GM12873 (cell line): ENCODE data around the gene INSC.

Experiments
- CTCF ChIP-seq: IDR thresholded peaks from 2 replicates; pipeline ENCODE4 v1.5.1; 2012; ENCODE audit warnings: low read depth, mild to moderate bottlenecking, moderate library complexity, low read length, control low read depth; ENCODE audit not compliant: insufficient read depth; ENCODE audit errors: missing control alignments

INSC gene

GRCh38 chr11:15141381-15141780 is 26.7 kb downstream of the INSC start:
- TF ChIP-seq CTCF, result no peak

- TF ChIP-seq CTCF, result no peak
Observed at GRCh38 chr11:15142838-15143237, 28.1 kb downstream of the INSC start.

GRCh38 chr11:15143855-15144254 is 29.1 kb downstream of the INSC start:
- TF ChIP-seq CTCF, result no peak

GRCh38 chr11:15144347-15144746 is 29.6 kb downstream of the INSC start:
- no peak for TF ChIP-seq CTCF

GRCh38 chr11:15145151-15145550 is 30.4 kb downstream of the INSC start:
- no peak for TF ChIP-seq CTCF

GRCh38 chr11:15145615-15146014 is 30.9 kb downstream of the INSC start:
- TF ChIP-seq CTCF, result no peak

- no peak for TF ChIP-seq CTCF
Observed at GRCh38 chr11:15146271-15147003, 31.7 kb downstream of the INSC start.
